ENCODE measurements around the gene EDAR.

The EDAR gene

GRCh38 chr2:108845923-108846322 is 143.1 kb downstream of the EDAR start:
- H3K27ac ChIP-seq = no peak overlapping the region
- TF ChIP-seq CTCF (conservative IDR thresholded peaks at IDR 0.05) = no peak

Measured in VCaP (cell line).